Testis (tissue), 3 donors: Measurements from ENCODE around the gene ALDOA. TPM values are rescaled to one million over a fixed set of nuclear protein-coding genes. Genes with fewer than 3 reads are reported as not detected.

ENCODE experiments used
- DNase-seq: peaks from one replicate; pipeline ENCODE4 v3.0.0-alpha.2; 2019
- H3K27ac ChIP-seq, 2 donors: fragments of 200-600 bp; sonication (generic); one replicate each; pipeline ENCODE4 v1.5.1; 2019
- H3K27me3 ChIP-seq: fragments of 200-600 bp; sonication (generic); one replicate; pipeline ENCODE4 v1.5.1; 2019
- H3K36me3 ChIP-seq: fragments of 200-600 bp; sonication (generic); one replicate; pipeline ENCODE4 v1.5.1; 2017; ENCODE audit warnings: low read depth; ENCODE audit errors: missing control alignments
- H3K4me1 ChIP-seq: fragments of 200-600 bp; sonication (generic); one replicate; pipeline ENCODE4 v1.5.1; 2019
- H3K4me3 ChIP-seq, 2 donors: fragments of 200-600 bp; sonication (generic); one replicate each; pipeline ENCODE4 v1.5.1; 2017 to 2019
- H3K9me3 ChIP-seq: fragments of 200-600 bp; sonication (generic); one replicate; pipeline ENCODE4 v1.5.1; 2017
- POLR2A ChIP-seq: fragments of 450-650 bp; IDR thresholded peaks from one replicate; pipeline ENCODE4 v1.6.1; 2017; ENCODE audit warnings: antibody characterized with exemption, mild to moderate bottlenecking, moderate library complexity
- WGBS, 2 donors: methylation state at CpG; one replicate each; pipeline ENCODE4 v1.1.5; 2018; 5-methylcytosine and 5-hydroxymethylcytosine counted together
- intact Hi-C: fragments of 100-400 bp; cut with DNase I; formaldehyde crosslinking; loops from one replicate; pipeline ENCODE4 v1.15.1; 2023; ENCODE audit warnings: low total_unique reads
- polyA plus RNA-seq: library from polyadenylated mRNA; stranded (reverse); fragments of 350-450 nt; fragmentation: Illumina TruSeq; extraction: RNeasy Lipid Tissue Mini Kit (QIAGEN cat#74804); gene quantifications from one replicate; pipeline ENCODE4 v1.2.3, GENCODE V29; 2014; ENCODE audit warnings: low read depth, low replicate concordance; ENCODE audit not compliant: insufficient read depth
- total RNA-seq, 2 donors: library from RNA; depleted of rRNA; stranded (reverse); fragments of >200 nt; gene quantifications; one replicate each; pipeline ENCODE4 v1.2.3, GENCODE V29; 2016
- TF ChIP-seq, protein P1 (sequence below), 3 experiments: fragments of 450-650 bp in 2 of 3; fragments of 200-600 bp in 1 of 3; sonication (generic) in 1 of 3; IDR thresholded peaks; one replicate each; pipeline ENCODE4 v1.5.1; 2016 to 2019; ENCODE audit warnings: antibody characterized with exemption in 3 of 3, mild to moderate bottlenecking in 2 of 3, moderate library complexity in 1 of 3

Gene ALDOA
- total and polyA plus RNA-seq, 3 donors from 2014 or later: 373 to 521 (median 467) TPM

GRCh38 chr16:30068750-30069610, 3.4 kb downstream of the ALDOA start:
- H3K27me3 ChIP-seq: no peaks in the 10 kb centered on the region
- TF ChIP-seq, protein P1, sequence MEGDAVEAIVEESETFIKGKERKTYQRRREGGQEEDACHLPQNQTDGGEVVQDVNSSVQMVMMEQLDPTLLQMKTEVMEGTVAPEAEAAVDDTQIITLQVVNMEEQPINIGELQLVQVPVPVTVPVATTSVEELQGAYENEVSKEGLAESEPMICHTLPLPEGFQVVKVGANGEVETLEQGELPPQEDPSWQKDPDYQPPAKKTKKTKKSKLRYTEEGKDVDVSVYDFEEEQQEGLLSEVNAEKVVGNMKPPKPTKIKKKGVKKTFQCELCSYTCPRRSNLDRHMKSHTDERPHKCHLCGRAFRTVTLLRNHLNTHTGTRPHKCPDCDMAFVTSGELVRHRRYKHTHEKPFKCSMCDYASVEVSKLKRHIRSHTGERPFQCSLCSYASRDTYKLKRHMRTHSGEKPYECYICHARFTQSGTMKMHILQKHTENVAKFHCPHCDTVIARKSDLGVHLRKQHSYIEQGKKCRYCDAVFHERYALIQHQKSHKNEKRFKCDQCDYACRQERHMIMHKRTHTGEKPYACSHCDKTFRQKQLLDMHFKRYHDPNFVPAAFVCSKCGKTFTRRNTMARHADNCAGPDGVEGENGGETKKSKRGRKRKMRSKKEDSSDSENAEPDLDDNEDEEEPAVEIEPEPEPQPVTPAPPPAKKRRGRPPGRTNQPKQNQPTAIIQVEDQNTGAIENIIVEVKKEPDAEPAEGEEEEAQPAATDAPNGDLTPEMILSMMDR (IDR thresholded peaks at IDR 0.05): peak; percentile 9 to 43 (median 21)
- TF ChIP-seq POLR2A: no peak
- 81% methylated on average over 11 to 17 of the region's 17 CpGs for WGBS, 2 donors
- no peak for DNase-seq
- H3K4me1 ChIP-seq: peaks cover 43% of the 10 kb centered on the region
- peak overlapping the region; percentile 61 to 68 for H3K27ac ChIP-seq
- no peaks in the 10 kb centered on the region for H3K36me3 ChIP-seq
- no peaks in the 10 kb centered on the region for H3K9me3 ChIP-seq
- no peak overlapping the region for H3K4me3 ChIP-seq
- intact Hi-C loops: no loop called here

- Histone ChIP-seq H3K36me3 (no peaks in the 10 kb centered on the region), H3K9me3 (no peaks in the 10 kb centered on the region), H3K4me1 (peaks cover 40% of the 10 kb centered on the region), H3K4me3 (no peak overlapping the region), H3K27ac (peak overlapping the region; percentile 61 to 68), H3K27me3 (no peaks in the 10 kb centered on the region)
- WGBS, 2 donors: 45 to 70% methylated on average over 27 to 31 of the region's 31 CpGs
- DNase-seq: peak; percentile 89
- no peak for TF ChIP-seq POLR2A
- TF ChIP-seq, protein P1 (IDR thresholded peaks at IDR 0.05): no peak
- intact Hi-C loops: no loop called here
These were observed 4.3 kb downstream of the ALDOA start for GRCh38 chr16:30069611-30070462.

DNA sequence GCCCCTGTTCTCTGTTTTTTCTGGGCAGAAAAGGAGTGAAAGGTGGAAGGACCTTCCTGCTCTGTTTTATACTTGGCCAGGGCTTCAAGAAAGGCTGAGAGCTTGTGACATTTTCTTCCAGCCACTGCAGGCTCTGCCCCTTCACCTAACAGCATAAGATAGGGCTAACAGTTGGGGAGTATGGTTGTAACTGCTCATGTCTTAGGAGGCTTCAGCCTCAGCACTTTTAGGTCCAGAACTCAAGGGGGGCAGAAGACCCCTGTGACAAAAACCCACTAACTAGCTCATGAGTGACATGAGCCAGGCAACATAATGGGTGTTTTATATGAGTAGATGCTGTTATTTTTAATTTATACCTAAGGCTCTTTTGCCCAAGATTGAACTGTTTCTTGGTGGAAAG, 4.9 kb downstream of the ALDOA start:
- intact Hi-C loops: no loop called here
- TF ChIP-seq, protein P1 (IDR thresholded peaks at IDR 0.05): no peak
- TF ChIP-seq POLR2A: no peak
- no peaks in the 10 kb centered on the region for H3K27me3 ChIP-seq
- peaks cover 45% of the 10 kb centered on the region for H3K4me1 ChIP-seq
- H3K27ac ChIP-seq: peak overlapping the region; percentile 61 to 68
- no peak overlapping the region for H3K4me3 ChIP-seq
- no peaks in the 10 kb centered on the region for H3K36me3 ChIP-seq
- no peaks in the 10 kb centered on the region for H3K9me3 ChIP-seq
- no peak for DNase-seq

DNA sequence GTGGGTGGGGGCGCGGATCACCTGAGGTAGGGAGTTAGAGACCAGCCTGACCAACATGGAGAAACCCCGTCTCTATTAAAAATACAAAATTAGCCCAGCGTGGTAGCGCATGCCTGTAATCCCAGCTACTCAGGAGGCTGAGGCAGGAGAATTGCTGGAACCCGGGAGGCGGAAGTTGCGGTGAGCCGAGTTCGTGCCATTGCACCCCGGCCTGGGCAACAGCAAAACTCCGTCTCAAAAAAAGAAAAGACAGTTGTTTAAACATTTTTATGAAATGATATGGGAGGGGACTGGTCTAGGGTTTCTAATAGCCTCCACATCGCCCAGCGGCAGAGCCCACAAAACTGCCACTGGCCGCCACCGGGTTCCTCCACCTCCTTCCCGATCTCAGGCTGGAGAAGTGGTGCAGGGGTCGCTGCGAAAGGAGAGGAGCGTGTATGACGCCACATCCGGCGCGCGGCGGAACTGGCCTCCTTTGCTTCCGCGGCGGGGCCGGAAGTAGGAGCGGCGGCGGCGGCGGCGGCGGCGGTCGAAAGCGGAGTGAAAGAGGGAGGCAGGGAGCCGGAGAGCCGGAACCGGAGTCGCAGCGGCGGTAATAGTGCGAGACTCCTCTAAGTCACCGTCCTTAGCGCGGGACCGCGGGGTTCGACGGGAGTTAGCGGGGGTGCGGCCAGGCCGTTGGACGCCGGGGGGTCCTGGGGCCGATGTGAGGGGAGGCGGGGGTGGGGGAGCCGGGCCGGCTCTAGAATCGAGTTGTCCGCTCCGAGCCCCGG, 10.1 kb downstream of the ALDOA start, which contains the start of gene PPP4C:
Gene PPP4C, plus strand, starts transcription at position 492 of the 773 bp plus-strand sequence. CDS start 384 bp downstream, outside the sequence.
- intact Hi-C loops: no loop called here
- WGBS, 2 donors: 1 to 2% methylated on average over 53 to 59 of the region's 67 CpGs
- Histone ChIP-seq H3K27me3 (no peaks in the 10 kb centered on the region), H3K27ac (peak within 1 kb of the TSS; percentile 85 to 92), H3K4me1 (peaks cover 22% of the 10 kb centered on the region), H3K9me3 (no peaks in the 10 kb centered on the region), H3K36me3 (no peaks in the 10 kb centered on the region), H3K4me3 (peak within 1 kb of the TSS; percentile 99)
- peak; percentile 96 for DNase-seq
- no peak for TF ChIP-seq POLR2A
- TF ChIP-seq, protein P1 (IDR thresholded peaks at IDR 0.05): no peak
